GM18517 (cell line): ENCODE measurements around the gene CLK2.
A peak's percentile ranks its signal among the peaks of the same experiment; 100 is the strongest.

Experiments used
- ATAC-seq: cut with Tn5 transposase; IDR thresholded peaks from one replicate; pipeline ENCODE4 v1.9.1; 2021; ENCODE audit warnings: mild to moderate bottlenecking, moderate library complexity; ENCODE audit not compliant: unreplicated experiment

Gene CLK2

DNA sequence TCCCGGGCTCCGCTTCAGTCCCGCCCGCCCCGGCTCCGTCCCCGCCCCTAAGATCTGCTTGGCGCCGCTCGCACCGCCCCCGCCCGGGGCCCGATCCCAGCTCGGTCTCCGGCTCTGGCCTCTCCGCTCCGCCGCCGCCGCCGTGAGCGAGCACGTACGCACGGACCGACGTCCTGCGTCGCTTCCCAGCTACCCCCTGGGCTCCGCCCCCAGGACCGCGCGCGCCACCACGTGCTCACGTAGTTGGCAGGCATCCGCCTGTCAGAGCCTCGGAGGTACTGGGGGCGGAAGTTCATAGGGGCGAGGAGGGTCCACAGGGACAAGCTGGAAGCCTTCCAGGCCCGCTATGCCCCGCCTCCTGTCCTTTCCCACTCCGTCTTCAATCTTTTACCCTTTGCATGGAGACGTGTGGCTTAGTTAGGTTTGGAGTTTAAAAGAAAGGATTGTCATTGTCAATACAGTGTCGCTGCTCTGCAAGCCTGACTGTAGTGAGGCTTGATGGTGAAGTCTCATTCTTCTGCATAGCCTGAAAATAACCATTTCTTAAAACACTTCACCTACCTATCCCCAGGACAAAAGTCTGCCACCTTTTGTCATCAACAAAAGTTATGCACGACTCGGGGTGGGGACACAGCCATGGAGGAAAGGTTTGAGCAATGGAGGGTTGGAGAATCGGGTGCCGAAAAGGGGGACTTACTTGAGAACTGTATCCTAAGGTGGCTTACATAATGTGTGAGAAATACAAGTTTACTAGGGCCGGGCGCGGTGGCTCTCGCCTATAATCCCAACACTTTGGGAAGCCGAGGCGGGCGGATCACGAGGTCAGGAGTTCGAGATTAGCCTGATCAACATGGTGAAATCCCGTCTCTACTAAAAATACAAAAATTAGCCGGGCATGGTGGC lies at the start of gene CLK2:
Gene CLK2 (minus strand): TSS at position 162 of the 903 bp plus-strand sequence. CDS start 2,527 bp downstream, outside the sequence.
- ATAC-seq = peak; percentile 60

DNA sequence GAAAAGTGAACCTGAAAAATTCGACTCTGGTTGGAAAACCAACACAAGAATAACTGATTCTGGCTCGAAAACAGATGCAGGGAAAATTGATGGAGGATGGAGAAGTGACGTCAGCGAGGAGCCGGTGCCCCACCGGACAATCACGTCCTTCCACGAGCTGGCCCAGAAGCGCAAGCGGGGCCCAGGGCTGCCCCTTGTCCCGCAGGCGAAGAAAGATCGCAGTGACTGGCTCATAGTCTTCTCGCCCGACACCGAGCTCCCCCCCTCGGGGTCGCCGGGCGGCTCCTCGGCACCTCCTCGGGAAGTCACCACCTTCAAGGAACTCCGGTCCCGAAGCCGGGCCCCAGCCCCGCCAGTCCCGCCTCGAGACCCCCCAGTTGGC lies 49.3 kb upstream of the CLK2 start:
- no peak for ATAC-seq

- no peak for ATAC-seq
These were observed 48.6 kb upstream of the CLK2 start for GRCh38 chr1:155321639-155322503.

DNA sequence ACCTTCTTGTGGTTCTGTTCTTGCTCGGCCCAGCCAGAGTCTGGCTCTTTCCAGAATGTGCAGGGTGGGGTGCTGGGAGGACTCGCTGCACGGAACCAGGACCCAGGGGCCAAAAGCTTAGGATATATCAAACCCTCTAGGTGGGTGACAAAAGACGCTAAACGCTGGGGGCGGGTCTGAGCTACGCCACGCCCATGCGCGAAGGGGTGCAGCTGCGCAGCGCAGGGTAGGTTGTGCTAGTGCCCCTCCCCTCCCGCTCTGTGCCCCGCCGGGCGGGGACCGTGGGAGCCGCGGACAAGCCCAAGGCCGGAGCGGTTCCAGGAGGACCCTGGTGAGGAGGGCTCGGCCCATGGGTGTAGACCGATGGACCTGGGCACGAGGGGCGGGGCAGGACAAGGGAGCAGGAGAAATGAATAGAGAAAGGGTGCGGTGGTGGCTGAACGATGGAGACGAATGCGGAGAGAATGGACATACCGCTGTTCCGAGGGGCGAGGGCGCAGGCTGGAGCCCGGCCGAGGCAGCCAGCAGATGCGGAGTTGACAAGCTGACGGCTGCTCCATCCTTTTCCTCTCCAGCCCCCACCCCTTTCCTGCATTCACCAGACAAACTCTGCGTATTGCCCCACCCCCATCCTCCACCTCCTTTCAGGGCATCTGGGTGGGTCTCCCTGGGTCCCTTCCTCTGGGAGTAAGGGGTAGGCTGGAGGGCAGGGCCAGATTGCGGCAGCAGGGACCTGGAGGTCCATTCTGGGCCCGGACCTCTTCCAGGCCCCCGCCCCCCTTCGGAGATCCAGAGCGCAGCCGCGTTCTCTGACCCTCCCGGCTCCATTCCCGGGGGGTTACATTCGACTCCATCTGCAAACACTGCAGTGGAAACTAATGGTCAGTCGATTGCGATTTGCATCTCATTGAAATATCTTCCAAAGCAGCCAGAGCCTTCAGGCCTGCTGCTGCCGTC lies 47.6 kb upstream of the CLK2 start, which contains the start of gene RUSC1:
Gene RUSC1 (plus strand): TSS at position 234 of the 957 bp plus-strand sequence. CDS start 880 bp downstream, outside the sequence.
- ATAC-seq = no peak

GRCh38 chr1:155320252-155320651 lies 46.9 kb upstream of the CLK2 start:
- ATAC-seq = no peak

DNA sequence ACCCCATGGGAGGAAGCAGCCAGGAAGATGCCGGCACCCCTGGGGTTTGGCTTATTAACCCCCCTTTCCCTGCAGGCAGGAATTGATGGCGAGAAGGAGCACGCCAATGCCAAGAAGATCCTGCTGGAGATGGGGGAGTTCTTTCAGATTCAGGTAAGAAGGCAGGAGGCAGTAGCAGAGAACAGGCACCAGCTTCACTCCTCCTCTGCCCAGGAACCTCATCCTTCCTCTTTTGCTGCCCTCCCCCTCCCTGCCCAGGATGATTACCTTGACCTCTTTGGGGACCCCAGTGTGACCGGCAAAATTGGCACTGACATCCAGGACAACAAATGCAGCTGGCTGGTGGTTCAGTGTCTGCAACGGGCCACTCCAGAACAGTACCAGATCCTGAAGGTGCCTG lies 46.2 kb upstream of the CLK2 start:
- ATAC-seq = no peak

GRCh38 chr1:155318082-155318481 lies 44.8 kb upstream of the CLK2 start:
- no peak for ATAC-seq

DNA sequence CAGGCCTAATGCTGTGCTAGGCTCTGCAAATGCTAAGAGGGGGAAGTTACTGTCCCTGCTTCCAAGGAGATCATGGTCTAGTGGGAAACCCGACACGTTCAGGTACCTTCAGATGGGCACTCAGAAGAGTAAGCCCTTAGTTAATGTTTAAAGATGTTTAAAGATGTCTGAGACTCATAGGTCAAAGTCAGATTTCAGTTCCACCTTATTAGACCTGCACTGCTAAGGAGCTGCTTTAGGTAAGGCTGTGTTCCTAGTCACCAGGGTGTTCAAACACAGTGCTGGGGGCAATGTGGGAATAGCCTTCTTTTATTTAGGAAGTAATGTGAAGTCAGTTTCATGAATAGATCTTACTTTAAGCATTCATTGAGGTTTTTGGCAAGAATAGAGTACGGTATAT lies 43.6 kb upstream of the CLK2 start:
- ATAC-seq = no peak

GRCh38 chr1:155313261-155313660 lies 40.0 kb upstream of the CLK2 start:
- no peak for ATAC-seq

- ATAC-seq = no peak
These were observed 36.2 kb upstream of the CLK2 start for GRCh38 chr1:155309423-155310021.

GRCh38 chr1:155308493-155309422 lies 35.5 kb upstream of the CLK2 start, which contains the start of gene FDPS:
Gene FDPS, plus strand, starts transcription at chr1:155308866. Its CDS starts 924 bp downstream, at chr1:155309790.
- peak; percentile 91 for ATAC-seq

GRCh38 chr1:155307247-155307740 lies 34.0 kb upstream of the CLK2 start:
- no peak for ATAC-seq

- no peak for ATAC-seq
These were observed 32.6 kb upstream of the CLK2 start for GRCh38 chr1:155305881-155306391.

- no peak for ATAC-seq
These were observed 31.3 kb upstream of the CLK2 start for GRCh38 chr1:155304558-155305063.

DNA sequence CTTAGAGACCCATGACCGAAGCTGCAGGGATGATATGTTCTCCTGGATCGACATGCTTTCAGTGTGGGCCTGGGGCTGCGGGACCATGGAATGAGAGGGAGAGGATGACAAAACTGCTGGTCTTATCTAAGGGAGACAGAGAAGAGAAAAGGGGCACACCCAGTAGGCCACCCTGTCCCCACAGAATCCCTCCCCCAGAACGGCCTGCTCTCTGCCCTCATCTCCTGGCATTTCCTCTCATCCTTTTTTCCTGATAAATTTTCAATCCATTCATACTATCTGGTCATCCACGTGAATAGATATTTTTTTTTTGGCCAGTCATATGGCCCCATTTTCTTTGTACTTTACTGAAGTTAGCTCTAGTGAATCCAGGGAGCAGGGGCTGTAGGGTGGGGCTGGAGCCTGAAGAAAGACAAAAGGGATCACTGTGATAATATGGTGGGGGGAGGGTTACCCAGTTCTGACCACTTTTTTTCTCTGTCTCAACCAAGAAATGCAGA lies 28.1 kb upstream of the CLK2 start, which contains the start of gene PKLR:
Gene PKLR (minus strand): TSS at position 97 of the 500 bp plus-strand sequence. CDS start 43 bp downstream, at position 54.
- no peak for ATAC-seq

- ATAC-seq = no peak
These were observed 27.4 kb upstream of the CLK2 start for GRCh38 chr1:155300553-155301329.

DNA sequence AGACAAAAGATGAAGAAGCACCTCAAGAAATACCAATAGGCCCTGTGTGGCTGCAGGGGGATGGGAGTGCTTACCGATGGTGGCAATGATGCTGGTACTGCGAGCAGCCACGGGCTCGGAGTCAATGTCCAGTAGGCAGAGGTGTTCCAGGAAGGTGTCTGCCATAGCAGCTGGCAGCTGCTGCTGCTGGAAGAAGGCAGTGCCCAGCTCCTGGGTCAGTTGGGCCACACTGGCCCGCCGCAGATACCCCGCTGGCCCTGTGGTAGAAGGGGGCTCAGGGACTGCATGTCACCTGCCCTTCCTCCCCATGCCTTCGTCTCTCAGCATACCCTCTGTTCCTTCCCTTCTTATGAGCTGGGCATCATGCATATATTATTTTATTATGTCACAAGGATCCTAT lies 26.7 kb upstream of the CLK2 start:
- no peak for ATAC-seq
